Hippocampal formation (tissue), 2 donors: Measurements from ENCODE around the gene SCLT1.

Experiments used
- DNase-seq, 2 donors: peaks; one replicate each; lab custom pipeline; 2025; lab: John Stamatoyannopoulos, UW

The SCLT1 gene

GRCh38 chr4:128871948-128872347, 221.4 kb downstream of the SCLT1 start:
- DNase-seq: no peak

- DNase-seq: no peak
These were observed 223.4 kb downstream of the SCLT1 start for GRCh38 chr4:128869776-128870509.

GRCh38 chr4:128868758-128869157, 224.6 kb downstream of the SCLT1 start:
- DNase-seq: no peak

DNA sequence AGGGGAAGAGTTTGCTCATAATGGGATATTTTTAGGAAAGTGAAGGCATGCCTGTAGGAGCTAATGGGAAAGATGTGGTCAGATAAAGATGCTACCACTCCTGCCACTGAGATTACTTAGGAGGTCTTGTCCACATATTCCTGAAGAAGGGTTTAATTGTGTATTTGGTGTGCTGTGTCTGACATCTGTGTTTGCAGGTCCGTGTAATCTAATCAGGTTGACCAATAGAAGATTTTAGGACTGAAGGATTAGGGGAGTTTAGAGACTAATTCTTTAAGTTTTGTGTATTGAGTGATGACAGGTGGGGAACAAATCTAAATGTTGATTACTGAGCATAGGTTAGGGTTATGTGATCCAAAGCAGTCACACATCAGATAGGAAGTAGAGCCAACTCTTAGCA, 226.6 kb downstream of the SCLT1 start:
- DNase-seq: no peak

DNA sequence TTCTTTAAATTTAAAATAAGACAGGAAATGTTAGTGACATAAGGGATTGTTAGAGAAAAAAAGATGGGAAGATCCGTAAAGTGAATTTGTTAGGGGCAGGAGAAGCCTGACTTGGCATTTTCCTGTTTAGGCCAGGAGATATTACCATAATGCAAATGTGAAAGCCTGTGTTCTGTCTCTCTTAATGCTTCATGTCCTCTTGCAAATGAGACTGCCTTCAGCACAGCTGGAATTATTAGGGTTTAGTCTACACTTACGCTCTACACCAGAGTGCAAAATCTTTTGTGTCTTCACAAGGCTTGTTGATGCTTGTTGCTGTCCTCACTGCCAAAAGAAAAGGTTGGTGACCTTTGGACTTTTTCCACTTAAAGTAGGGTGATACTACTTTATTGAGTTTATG, 227.1 kb downstream of the SCLT1 start:
- DNase-seq: no peak

GRCh38 chr4:128865132-128865531, 228.2 kb downstream of the SCLT1 start:
- no peak for DNase-seq

DNA sequence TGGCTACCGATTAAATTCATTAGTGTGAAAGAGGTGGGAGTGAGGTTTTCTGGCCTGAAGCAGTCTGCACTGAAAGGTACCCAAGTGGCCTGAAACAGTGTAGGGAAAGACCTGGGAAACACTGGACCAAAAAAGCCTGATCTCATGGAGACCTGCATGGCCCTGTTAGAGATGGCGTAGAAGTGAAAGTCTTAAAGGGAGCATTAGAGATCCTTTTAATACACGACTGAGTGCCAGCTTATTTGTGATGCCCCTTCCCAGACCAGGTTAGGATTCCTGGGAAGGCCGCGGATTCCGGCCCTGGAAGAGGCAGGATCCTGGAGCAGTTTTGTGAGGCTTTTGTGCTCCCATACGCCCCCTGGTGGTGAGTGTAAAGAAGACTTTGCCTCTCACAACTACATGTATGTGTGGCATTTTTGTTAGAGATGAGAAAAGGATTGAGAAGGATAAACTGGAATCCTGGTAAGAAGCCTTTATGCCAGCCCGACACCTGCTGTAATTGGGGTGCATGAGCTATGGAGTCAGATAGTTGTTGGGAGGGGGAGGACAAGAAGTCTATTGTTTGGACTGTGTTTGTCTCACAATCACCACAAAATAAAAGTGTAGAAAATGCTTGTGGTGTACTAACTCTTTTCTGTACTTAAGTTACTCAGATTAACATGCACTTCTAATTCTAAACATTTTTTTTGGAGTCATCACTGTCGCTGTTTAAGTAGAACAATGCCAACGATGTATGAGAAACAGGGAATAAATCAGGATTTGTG, 229.8 kb downstream of the SCLT1 start:
- peak; percentile 59 to 67 for DNase-seq

- no peak for DNase-seq
These were observed 230.6 kb downstream of the SCLT1 start for GRCh38 chr4:128862608-128863311.

DNA sequence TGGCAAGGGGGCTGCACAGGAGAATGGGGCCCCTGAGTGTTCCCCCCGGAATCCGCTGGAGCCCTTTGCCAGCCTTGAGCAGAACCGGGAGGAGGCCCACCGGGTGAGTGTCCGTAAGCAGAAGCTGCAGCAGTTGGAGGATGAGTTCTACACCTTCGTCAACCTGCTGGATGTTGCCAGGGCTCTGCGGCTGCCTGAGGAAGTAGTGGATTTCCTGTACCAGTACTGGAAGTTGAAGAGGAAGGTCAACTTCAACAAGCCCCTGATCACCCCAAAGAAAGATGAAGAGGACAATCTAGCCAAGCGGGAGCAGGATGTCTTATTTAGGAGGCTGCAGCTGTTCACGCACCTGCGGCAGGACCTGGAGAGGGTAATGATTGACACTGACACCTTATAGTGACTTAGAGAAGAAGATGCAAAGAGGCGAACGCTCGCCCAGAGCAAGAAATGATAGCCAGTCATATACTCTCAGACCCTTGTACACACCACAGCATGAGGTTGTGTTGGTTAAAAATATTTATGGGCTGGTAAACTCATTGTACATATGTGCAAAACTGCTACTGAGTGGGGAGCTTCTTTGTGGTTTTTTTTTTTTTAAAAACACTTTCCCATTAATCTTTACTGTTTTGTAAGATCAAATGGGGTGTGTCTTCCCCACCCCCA, 231.4 kb downstream of the SCLT1 start:
- DNase-seq: no peak

GRCh38 chr4:128859887-128860677, 233.3 kb downstream of the SCLT1 start:
- peak in 1 of 2 donors; percentile 8 for DNase-seq

DNA sequence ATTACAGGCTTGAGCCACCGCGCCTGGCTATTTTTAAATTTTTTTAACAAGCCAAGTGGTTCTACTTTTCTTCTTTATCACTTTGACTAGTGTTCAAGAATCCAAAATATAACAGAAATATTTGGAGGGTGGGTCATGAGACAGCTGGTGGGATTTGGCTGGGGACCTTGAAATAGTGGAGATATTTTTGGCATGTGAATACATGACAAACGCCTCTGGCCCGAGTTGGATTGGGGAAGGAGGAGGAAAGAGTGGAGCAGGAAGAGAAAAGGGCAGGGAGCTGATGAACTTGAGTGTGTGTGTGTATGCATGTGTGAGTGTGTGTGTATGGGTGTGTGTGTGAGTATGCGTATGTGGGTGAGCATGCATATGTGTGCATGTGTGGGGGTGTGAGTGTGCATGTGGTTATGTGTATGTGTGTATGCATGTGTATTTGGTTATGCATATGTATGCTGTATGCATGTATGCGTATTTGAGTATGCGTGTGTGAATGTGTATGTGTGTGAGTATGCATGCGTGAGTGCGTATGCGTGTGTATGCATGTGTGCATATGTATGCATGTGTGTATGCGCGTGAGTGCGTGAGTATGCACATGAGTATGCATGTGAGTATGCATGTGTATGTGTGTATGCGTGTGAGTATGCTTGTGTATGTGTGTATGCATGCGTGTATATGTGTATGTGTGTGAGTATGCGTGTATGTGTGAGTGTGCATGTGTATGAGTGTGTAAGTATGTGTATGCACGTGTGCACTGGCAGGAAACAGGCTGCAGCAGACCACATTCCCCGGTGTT, 234.3 kb downstream of the SCLT1 start:
- no peak for DNase-seq

DNA sequence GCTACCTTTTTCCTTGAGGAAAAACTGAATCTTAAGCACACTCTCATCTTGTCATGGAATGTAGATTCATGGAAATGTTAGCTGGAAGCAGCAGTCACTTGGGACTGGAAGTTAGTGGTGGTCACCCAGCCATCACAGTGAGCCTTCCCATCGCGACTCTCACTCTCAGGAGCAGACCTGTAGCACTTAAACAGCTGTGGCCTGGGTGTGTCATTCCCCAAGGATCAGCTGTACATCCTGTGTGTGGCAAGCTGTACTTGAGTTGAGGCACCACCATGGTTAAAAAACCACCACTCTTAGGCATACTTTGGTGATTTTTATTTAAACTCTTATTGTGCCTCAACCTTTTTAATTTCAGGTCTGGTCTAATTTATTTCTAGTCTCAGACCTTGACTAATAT, 237.1 kb downstream of the SCLT1 start:
- DNase-seq: no peak

GRCh38 chr4:128855621-128856020, 237.7 kb downstream of the SCLT1 start:
- no peak for DNase-seq

GRCh38 chr4:128854433-128854832, 238.9 kb downstream of the SCLT1 start:
- DNase-seq: no peak

GRCh38 chr4:128853741-128854140, 239.6 kb downstream of the SCLT1 start:
- no peak for DNase-seq

- no peak for DNase-seq
These were observed 243.1 kb downstream of the SCLT1 start for GRCh38 chr4:128850252-128850651.

- DNase-seq: no peak
These were observed 244.9 kb downstream of the SCLT1 start for GRCh38 chr4:128848461-128848860.

GRCh38 chr4:128847082-128847724, 246.1 kb downstream of the SCLT1 start:
- DNase-seq: no peak

DNA sequence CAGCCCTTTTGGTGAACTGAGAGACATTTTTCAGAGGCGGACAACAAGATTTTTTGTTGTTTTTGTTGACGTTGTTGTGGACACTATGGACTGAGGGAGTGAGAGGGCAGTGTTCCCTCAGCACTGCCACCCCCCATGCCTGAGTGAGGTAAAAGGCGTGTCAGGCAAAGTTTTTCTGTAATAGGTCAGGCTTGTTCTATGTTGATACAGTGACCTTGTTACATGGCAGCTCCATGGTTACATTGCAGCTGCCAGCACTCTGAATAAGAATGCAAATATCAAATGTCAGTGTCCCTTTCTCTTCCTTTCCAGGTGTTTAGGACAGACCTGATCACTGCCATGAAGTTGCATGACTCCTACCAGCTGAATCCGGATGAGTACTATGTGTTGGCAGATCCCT, 247.3 kb downstream of the SCLT1 start:
- no peak for DNase-seq

DNA sequence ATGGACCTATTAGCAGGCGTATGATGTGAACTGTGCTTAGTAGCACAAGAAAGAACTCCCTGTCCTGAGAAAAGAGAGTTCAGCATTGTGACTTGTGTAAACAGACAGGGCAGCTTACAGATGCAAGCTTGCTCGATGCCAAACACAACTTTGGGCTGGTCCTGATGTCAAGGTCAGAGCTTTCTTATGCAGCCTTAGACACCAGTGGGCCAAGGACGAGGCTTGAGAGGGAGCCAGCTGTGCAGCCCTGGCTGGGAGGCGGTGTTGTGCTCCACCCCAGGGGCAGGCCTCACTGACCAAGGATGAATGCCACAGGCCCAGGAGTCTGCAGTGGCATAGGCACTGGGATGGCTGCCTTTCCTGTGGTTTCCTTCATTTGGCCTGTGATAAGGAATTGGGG, 248.4 kb downstream of the SCLT1 start:
- DNase-seq: no peak
